Memory B cell (primary cell): ENCODE results near the gene CNNM1.
A peak's percentile ranks its signal among the peaks of the same experiment; 100 is the strongest.

Source experiments
- ATAC-seq: fragments of 150-1000 bp; cut with Tn5 transposase; 2 replicates; pipeline ENCODE4 v1.10.0; 2021; ENCODE audit warnings: low read depth, mild to moderate bottlenecking, moderate library complexity
- DNase-seq, 2 donors: peaks; one replicate each; pipeline ENCODE4 v3.0.0; 2022; ENCODE audit warnings: low spot score in 2 of 2
- H3K27ac Mint-ChIP-seq: one replicate; pipeline ENCODE4 v1.8.0; 2022; ENCODE audit warnings: mild to moderate bottlenecking, moderate library complexity, mixed read lengths
- H3K27me3 Mint-ChIP-seq: one replicate; pipeline ENCODE4 v1.8.0; 2022; ENCODE audit warnings: mixed read lengths
- H3K36me3 Mint-ChIP-seq: one replicate; pipeline ENCODE4 v1.8.0; 2022; ENCODE audit warnings: mild to moderate bottlenecking, mixed read lengths
- H3K4me1 Mint-ChIP-seq: one replicate; pipeline ENCODE4 v1.8.0; 2022; ENCODE audit warnings: mixed read lengths
- H3K4me3 Mint-ChIP-seq: one replicate; pipeline ENCODE4 v1.8.0; 2022; ENCODE audit warnings: mild to moderate bottlenecking, moderate library complexity, mixed read lengths
- H3K9me3 Mint-ChIP-seq: one replicate; pipeline ENCODE4 v1.8.0; 2022; ENCODE audit warnings: mixed read lengths

The CNNM1 gene

DNA sequence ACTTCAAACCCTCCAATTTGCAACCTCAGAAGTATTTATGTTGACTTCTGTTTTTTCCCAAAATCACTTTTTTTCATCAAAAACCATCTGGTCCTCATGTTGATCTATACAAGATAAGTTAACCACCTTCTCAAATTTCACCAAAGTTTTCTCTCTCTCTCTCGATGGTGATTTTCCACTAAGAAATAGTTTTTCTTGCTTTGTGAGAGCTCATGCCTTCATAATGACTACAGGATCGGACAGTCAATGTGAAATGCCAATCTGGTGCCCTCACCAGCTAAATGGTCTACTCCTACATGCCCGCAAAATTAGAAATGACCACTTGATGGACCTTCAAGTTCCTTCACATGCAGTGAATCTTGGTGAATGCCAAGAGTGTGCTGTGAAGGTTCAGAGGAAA lies 40.4 kb downstream of the CNNM1 start:
- no peak overlapping the region for H3K4me3 Mint-ChIP-seq
- no peaks in the 10 kb centered on the region for H3K36me3 Mint-ChIP-seq
- no peak overlapping the region for H3K27ac Mint-ChIP-seq
- H3K9me3 Mint-ChIP-seq, result no peaks in the 10 kb centered on the region
- DNase-seq (no peak), ATAC-seq (no peak)
- H3K27me3 Mint-ChIP-seq, result peaks cover 8% of the 10 kb centered on the region
- peaks cover 5% of the 10 kb centered on the region for H3K4me1 Mint-ChIP-seq

DNA sequence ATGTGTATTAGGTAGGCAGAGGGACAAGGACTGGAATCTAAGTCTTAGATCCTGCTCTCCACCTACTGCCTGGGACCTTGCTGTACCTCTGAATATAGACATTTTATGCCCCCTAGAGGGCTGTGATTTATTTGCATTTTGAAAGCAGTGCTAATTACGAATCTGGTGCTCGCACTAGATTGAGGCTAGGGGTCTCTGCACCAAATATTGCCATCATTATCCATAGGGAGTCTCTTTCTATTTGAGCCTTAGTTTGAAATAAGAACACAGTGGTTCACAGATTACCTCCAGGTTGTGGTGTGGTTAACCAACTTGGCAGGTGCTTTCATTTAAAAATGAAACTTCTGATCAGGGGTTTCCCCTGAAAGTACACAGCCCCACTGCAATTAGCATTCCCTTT lies 41.8 kb downstream of the CNNM1 start:
- Mint-ChIP-seq H3K36me3 (no peaks in the 10 kb centered on the region), H3K4me1 (peaks cover 5% of the 10 kb centered on the region), H3K27ac (no peak overlapping the region), H3K9me3 (no peaks in the 10 kb centered on the region), H3K4me3 (peak overlapping the region; percentile 56), H3K27me3 (peaks cover 9% of the 10 kb centered on the region)
- DNase-seq (no peak), ATAC-seq (peak; percentile 64)

DNA sequence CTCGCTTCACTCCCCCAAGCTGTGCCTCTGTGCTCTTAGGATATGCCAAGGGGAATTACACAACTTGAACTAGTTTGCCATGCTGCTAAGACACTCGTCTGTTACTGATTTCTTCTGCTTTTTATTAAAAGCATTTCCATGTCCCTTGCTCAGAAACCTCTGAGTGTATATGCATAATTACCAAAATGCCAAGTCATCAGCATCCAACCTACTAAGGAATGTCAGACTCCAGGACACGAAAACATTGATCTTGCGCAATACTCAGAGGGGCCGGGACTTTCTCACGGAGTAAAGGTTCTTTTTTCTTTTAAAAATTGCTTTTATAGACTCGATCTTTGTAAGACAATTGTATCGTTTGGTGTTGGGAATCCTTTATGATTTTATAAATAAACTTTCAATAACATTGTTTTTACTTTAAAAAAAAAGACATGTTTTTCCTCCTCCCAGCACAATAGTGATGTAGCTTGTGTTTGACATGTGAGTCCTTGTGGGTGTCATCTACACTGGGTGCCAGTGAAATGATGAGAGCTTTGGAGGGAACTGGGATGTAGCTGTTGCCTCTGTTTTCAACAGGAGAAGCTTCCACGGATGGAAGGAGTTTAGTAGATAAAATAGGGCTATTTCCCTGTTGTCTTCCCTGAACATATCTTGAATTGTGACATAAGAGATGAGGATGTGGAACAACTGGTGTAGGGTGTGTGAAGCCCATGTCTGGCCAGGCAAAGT lies 43.6 kb downstream of the CNNM1 start:
- DNase-seq, result no peak
- Mint-ChIP-seq H3K27ac (no peak overlapping the region), H3K4me1 (peaks cover 5% of the 10 kb centered on the region), H3K4me3 (no peak overlapping the region), H3K36me3 (no peaks in the 10 kb centered on the region), H3K9me3 (no peaks in the 10 kb centered on the region), H3K27me3 (peaks cover 10% of the 10 kb centered on the region)
- no peak for ATAC-seq

DNA sequence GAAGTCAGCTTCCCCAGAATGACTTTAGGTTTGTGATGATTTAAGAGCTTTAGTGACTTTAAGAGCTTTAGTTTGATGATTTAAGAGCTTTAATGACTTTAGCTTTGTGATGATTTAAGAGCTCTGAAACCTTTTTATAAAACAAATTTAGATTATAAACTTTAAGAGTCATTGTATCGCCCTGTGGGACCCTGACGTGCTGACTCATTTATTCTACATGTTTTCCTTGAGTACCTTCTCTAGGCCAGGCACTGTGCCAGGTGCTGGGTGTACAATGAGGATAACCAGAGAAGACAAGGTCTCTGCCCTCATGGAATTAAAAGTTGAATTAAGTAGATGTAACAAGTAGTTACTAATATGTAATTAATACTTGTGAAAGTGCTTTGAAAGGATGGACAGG lies 45.4 kb downstream of the CNNM1 start:
- Mint-ChIP-seq H3K36me3 (no peaks in the 10 kb centered on the region), H3K4me1 (peaks cover 5% of the 10 kb centered on the region), H3K9me3 (no peaks in the 10 kb centered on the region), H3K27ac (no peak overlapping the region), H3K4me3 (no peak overlapping the region), H3K27me3 (peaks cover 13% of the 10 kb centered on the region)
- DNase-seq, result no peak
- no peak for ATAC-seq

DNA sequence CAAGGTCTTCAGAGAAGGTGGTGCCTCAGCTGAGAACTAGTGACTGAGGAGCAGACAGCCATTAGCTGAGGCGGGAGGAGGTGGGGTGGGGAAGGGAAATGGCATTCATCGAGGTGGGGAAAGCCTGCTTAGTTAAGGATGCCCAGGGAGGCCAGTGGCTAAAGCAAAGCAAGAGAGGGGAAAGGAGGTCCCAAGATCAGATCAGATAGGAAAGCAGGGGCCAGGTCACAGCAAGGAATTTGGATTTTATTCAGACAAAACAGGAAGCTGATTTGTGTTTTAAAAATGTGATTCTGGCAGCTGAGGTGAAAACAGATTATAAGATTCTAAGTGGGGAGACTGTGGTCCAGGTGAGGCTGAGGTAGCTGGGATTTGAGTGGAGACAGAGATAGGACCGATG lies 45.8 kb downstream of the CNNM1 start:
- Mint-ChIP-seq H3K4me1 (peaks cover 5% of the 10 kb centered on the region), H3K27me3 (peaks cover 10% of the 10 kb centered on the region), H3K4me3 (no peak overlapping the region), H3K27ac (no peak overlapping the region), H3K9me3 (no peaks in the 10 kb centered on the region), H3K36me3 (no peaks in the 10 kb centered on the region)
- DNase-seq (no peak), ATAC-seq (no peak)

DNA sequence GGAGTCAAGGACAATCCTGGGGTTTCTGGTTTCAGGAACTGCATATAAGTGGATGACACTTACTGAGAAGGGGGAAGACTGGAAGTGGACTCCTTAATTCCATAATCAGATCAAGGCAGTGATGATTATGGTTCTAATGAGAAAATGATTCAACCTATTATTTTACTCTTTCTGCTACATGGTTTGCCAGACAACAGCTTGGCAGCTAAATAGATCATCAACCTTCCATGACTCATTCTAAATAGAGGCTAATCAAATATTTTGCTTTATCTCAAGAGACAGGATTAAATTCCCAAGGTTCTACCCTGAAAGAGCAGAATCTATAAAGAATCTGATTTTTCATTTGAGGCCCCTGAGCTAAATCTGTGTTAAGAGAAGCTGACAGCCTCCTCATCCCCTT lies 46.3 kb downstream of the CNNM1 start:
- Mint-ChIP-seq H3K9me3 (no peaks in the 10 kb centered on the region), H3K4me3 (no peak overlapping the region), H3K27me3 (peaks cover 13% of the 10 kb centered on the region), H3K4me1 (peaks cover 5% of the 10 kb centered on the region), H3K27ac (no peak overlapping the region), H3K36me3 (no peaks in the 10 kb centered on the region)
- no peak for DNase-seq
- ATAC-seq, result no peak

DNA sequence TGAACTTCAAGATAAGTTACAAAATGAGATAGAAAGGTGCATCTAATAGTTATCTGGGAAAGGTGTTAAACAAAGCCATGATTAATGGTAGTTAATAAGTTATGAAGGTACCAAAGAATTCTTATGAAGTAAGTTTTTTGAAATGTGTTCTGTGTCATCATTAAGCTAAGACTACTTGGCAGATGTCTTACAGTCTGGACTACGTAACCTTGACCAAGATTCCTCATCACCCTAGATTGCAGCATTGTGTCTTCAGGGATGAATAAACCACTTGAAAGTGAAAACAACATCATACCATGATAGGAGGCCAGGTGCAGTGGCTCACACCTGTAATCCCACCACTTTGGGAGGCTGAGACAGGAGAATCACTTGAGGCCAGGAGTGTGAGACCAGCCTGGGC lies 53.0 kb downstream of the CNNM1 start:
- no peaks in the 10 kb centered on the region for H3K4me1 Mint-ChIP-seq
- H3K27me3 Mint-ChIP-seq, result peaks cover 12% of the 10 kb centered on the region

DNA sequence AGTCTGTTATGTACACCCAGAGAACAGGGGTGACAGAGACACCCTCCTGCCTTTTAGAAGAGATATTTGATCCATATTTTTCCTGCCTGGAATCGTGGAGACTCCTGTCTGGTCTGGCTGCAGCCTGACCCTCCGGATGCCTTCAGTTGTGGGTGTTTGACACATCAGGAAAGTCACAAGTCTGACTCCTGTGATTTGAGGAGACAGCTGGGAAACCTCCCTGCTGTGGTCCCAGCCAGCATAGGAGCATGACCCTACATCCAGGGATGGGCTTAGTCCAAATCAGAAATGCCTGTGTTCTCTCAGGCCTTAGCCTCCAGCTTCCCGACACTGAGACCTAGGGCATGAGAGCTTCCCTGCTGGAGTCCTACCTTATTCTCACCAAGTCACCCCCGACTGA lies 57.9 kb downstream of the CNNM1 start:
- Mint-ChIP-seq H3K27me3 (peaks cover 5% of the 10 kb centered on the region), H3K4me3 (no peak overlapping the region), H3K9me3 (no peaks in the 10 kb centered on the region), H3K4me1 (no peaks in the 10 kb centered on the region), H3K36me3 (no peaks in the 10 kb centered on the region), H3K27ac (no peak overlapping the region)
- no peak for DNase-seq
- no peak for ATAC-seq

More for the DNA sequence above, 53.0 kb downstream of the CNNM1 start:
- H3K9me3 Mint-ChIP-seq, result no peaks in the 10 kb centered on the region
- H3K36me3 Mint-ChIP-seq, result no peaks in the 10 kb centered on the region
- no peak overlapping the region for H3K4me3 Mint-ChIP-seq
- DNase-seq (no peak), ATAC-seq (no peak)
- H3K27ac Mint-ChIP-seq, result no peak overlapping the region

DNA sequence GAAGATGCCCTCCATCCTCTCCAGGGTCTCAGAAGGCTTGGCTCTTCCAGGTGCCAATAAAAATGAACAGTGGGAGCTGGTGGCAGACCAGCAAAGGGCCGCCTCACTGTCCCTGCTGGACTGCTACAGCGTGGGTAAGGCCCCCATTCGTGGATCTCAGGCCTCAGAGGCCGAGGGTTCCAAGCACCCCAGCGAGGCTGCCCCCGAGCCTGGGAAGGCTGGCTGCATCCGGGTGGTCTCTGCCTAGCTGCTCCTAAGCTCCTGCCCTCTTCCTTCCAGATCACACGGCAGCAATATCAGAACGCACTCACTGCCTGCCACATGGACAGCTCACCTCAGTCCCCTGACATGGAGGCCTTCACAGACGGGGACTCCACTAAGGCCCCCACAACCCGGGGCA lies 58.4 kb downstream of the CNNM1 start:
- H3K27ac Mint-ChIP-seq, result no peak overlapping the region
- no peak overlapping the region for H3K4me3 Mint-ChIP-seq
- ATAC-seq (no peak), DNase-seq (no peak)
- H3K4me1 Mint-ChIP-seq, result no peaks in the 10 kb centered on the region
- peaks cover 5% of the 10 kb centered on the region for H3K27me3 Mint-ChIP-seq
- no peaks in the 10 kb centered on the region for H3K9me3 Mint-ChIP-seq
- no peaks in the 10 kb centered on the region for H3K36me3 Mint-ChIP-seq

DNA sequence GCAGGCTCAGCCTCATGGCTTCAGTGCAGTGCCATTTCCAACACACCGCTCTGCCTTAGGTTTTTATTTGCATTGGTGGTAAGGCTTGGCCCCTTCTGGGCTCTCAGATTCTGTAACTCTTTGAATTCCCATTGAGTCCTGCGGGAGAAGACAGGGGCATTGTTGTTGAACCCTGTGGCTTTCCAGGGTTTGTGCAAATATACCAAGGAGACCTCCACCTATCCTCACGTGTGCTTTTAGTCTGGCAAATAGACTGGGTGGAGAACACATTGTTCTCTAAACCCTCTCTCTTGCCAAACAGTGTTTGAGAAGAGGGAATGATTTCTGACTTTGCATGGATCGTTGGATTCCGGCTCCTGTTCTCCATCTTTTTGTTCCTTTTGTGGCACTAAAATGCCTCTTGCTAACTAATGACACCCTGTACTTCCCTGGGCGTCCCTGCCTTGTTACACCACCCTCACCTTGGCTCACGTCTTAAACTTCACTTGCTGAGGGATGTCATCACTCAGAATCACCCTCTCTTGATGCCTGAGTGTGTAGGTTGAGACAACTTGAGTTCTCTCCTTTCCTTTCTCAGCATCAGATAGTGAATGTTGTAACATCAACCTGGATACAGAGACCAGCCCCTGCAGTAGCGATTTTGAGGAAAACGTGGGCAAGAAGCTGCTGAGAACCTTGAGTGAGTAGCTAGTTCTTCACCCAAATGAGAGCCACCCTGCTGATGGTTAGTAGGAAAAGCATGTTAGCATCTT lies 60.7 kb downstream of the CNNM1 start:
- H3K36me3 Mint-ChIP-seq, result no peaks in the 10 kb centered on the region

DNA sequence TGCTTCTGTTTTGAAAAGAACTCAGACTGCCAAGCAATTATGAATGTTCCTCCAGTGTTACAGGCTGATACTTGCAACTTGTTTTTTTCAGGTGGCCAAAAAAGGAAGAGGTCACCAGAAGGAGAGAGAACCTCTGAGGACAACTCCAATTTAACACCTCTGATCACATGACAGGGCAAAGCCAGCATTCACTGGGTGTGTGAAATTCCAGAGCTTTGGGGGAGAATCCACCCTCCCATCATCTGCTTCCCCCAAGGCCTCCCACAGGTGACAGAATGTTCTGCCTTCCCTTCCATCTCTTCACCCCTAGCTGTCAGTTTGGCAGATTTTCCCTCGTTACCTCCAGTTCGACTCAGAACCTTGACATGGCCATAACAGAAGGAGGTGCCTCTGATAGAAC lies 62.2 kb downstream of the CNNM1 start:
- Mint-ChIP-seq H3K4me3 (no peak overlapping the region), H3K27me3 (peaks cover 2% of the 10 kb centered on the region), H3K36me3 (no peaks in the 10 kb centered on the region), H3K9me3 (no peaks in the 10 kb centered on the region), H3K4me1 (peaks cover 2% of the 10 kb centered on the region), H3K27ac (no peak overlapping the region)
- no peak for ATAC-seq
- DNase-seq, result no peak

More for the DNA sequence above, 60.7 kb downstream of the CNNM1 start:
- DNase-seq, result no peak
- H3K27me3 Mint-ChIP-seq, result peaks cover 5% of the 10 kb centered on the region
- no peaks in the 10 kb centered on the region for H3K9me3 Mint-ChIP-seq
- H3K27ac Mint-ChIP-seq, result no peak overlapping the region
- no peak for ATAC-seq
- H3K4me3 Mint-ChIP-seq, result no peak overlapping the region
- H3K4me1 Mint-ChIP-seq, result peaks cover 2% of the 10 kb centered on the region

DNA sequence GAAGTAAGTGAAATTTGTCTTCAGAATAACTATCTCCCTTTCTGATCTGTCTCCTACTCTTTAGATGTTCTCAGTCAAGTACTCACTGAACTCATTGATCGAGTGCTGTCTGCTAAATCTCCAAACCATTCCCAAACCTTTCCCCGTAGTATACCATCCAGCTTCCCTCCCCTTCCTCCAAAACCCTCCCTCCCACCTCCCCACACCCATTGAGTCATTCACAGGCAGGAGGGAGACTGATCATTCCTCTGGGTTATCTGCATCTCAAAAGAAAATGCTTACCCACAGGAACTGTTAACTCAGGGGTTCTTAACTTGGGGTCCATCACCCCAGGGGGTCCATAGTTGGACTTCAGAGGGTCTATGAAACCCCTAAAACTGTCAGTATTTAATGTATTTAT lies 63.9 kb downstream of the CNNM1 start:
- H3K36me3 Mint-ChIP-seq, result peaks cover 7% of the 10 kb centered on the region
- H3K27me3 Mint-ChIP-seq, result peaks cover 2% of the 10 kb centered on the region
- no peak overlapping the region for H3K4me3 Mint-ChIP-seq
- no peak overlapping the region for H3K27ac Mint-ChIP-seq
- H3K4me1 Mint-ChIP-seq, result peaks cover 2% of the 10 kb centered on the region
- no peaks in the 10 kb centered on the region for H3K9me3 Mint-ChIP-seq
- DNase-seq (no peak), ATAC-seq (no peak)

DNA sequence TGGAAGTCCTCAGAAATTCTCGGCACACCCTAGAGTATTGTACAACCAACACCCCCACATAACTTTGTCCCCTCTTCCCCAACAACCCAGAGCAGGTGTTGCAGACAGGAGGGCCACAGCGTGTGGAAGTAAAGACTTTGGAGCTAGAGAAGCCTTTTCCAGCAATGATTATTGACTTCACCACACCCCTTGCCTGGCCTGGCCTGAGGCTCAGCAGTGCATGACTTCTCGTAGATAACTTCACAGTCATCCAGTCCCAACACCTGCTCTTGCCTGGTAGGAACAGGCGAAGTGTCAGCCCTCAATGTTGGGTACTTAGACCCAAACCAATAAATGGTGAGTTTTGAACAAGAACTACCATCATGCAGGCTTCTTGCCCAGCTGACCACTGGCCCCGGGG lies 64.5 kb downstream of the CNNM1 start:
- no peak for ATAC-seq

DNA sequence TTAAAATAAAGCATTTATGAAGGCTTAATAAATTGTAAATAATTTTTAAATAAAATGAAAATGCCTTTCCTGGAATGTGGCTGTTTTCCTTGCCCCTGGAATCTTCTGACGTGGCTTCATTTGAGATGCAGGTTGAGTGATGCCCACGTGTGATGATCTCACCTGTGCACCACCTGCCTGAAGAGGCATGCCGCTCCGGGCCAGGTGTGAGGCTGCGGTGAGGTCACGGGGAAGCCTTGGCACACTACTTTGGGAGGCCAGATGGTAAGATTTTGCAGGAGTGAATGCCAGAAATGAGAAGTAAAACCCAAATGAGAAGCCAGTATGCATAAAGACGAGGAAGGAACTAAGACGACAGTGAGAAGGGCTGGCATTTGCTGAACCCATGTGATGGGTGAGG lies 65.1 kb downstream of the CNNM1 start:
- peak; percentile 17 for ATAC-seq
- no peak for DNase-seq
- peaks cover 8% of the 10 kb centered on the region for H3K36me3 Mint-ChIP-seq
- no peaks in the 10 kb centered on the region for H3K9me3 Mint-ChIP-seq
- peaks cover 2% of the 10 kb centered on the region for H3K4me1 Mint-ChIP-seq
- H3K27me3 Mint-ChIP-seq, result peaks cover 2% of the 10 kb centered on the region
- no peak overlapping the region for H3K27ac Mint-ChIP-seq
- H3K4me3 Mint-ChIP-seq, result no peak overlapping the region

More for the DNA sequence above, 64.5 kb downstream of the CNNM1 start:
- no peak overlapping the region for H3K27ac Mint-ChIP-seq
- no peaks in the 10 kb centered on the region for H3K9me3 Mint-ChIP-seq
- H3K27me3 Mint-ChIP-seq, result peaks cover 2% of the 10 kb centered on the region
- peaks cover 2% of the 10 kb centered on the region for H3K4me1 Mint-ChIP-seq
- H3K4me3 Mint-ChIP-seq, result no peak overlapping the region
- H3K36me3 Mint-ChIP-seq, result peaks cover 8% of the 10 kb centered on the region
- DNase-seq, result no peak
